Caco-2 (cell line): Measurements from ENCODE around the gene NTNG2. TPM values are rescaled to one million over a fixed set of nuclear protein-coding genes. Genes with fewer than 3 reads are reported as not detected.

Experiments
- BruUV-seq: library from RNA; stranded (reverse); fragments of 400-500 nt; replicated peaks from 2 replicates; lab custom pipeline; 2021; lab: Mats Ljungman, UMichigan
- CTCF ChIA-PET: fragments of 300-600 bp; sonication (Branson Sonifier 250); formaldehyde crosslinking; loops from one replicate; lab custom pipeline; 2022; ENCODE audit warnings: antibody characterized with exemption; lab: Charles Lee
- POLR2A ChIA-PET: fragments of 300-600 bp; sonication (Branson Sonifier 250); formaldehyde crosslinking; loops from one replicate; lab custom pipeline; 2022; ENCODE audit warnings: antibody characterized with exemption; lab: Charles Lee
- DNase-seq, 2 experiments: peaks; one replicate each; pipeline versions ENCODE4 v3.0.0 to v3.0.0-alpha.2; 2020 to 2022
- H3K27me3 ChIP-seq: replicated peaks from 2 replicates; pipeline ENCODE4 v1.6.0; 2011; ENCODE audit warnings: low read length; ENCODE audit not compliant: control insufficient read depth, insufficient read depth
- H3K36me3 ChIP-seq: 2 replicates; pipeline ENCODE4 v1.5.1; 2011; ENCODE audit warnings: low read length; ENCODE audit not compliant: control insufficient read depth, insufficient read depth
- H3K4me1 ChIP-seq: fragments of 250-450 bp; sonication (Bioruptor Pico); 2 replicates; pipeline ENCODE4 v1.5.1; 2020; ENCODE audit warnings: mild to moderate bottlenecking
- H3K4me3 ChIP-seq: 2 replicates; pipeline ENCODE4 v1.5.1; 2011; ENCODE audit warnings: low read depth, mild to moderate bottlenecking, control low read depth, low read length
- H3K9me3 ChIP-seq: fragments of 250-450 bp; sonication (Bioruptor Pico); 2 replicates; pipeline ENCODE4 v1.5.1; 2020; ENCODE audit warnings: mild to moderate bottlenecking, moderate library complexity
- H3K27ac Mint-ChIP-seq: one replicate; pipeline ENCODE4 v1.8.0; 2022; ENCODE audit warnings: mixed read lengths; ENCODE audit not compliant: unreplicated experiment
- H3K27me3 Mint-ChIP-seq: one replicate; pipeline ENCODE4 v1.8.0; 2022; ENCODE audit warnings: mixed read lengths; ENCODE audit not compliant: insufficient read depth, unreplicated experiment
- H3K36me3 Mint-ChIP-seq: one replicate; pipeline ENCODE4 v1.8.0; 2022; ENCODE audit warnings: mild to moderate bottlenecking, mixed read lengths; ENCODE audit not compliant: insufficient read depth, unreplicated experiment
- H3K4me1 Mint-ChIP-seq: one replicate; pipeline ENCODE4 v1.8.0; 2022; ENCODE audit warnings: low read depth, mixed read lengths; ENCODE audit not compliant: unreplicated experiment
- H3K4me3 Mint-ChIP-seq: one replicate; pipeline ENCODE4 v1.8.0; 2022; ENCODE audit warnings: mild to moderate bottlenecking, moderate library complexity, mixed read lengths; ENCODE audit not compliant: unreplicated experiment
- H3K9me3 Mint-ChIP-seq: one replicate; pipeline ENCODE4 v1.8.0; 2022; ENCODE audit warnings: mixed read lengths; ENCODE audit not compliant: unreplicated experiment
- intact Hi-C: fragments of 100-400 bp; cut with micrococcal nuclease; formaldehyde crosslinking; loops from one replicate; pipeline ENCODE4 v1.10.0; 2022; ENCODE audit not compliant: unreplicated experiment
- total RNA-seq: library from RNA; stranded (reverse); gene quantifications from 2 replicates; pipeline ENCODE4 v1.2.3, GENCODE V29; 2022
- TF ChIP-seq, protein P1 (sequence below), 2 experiments: fragments of 200-600 bp in 1 of 2; IDR thresholded peaks; 1 replicate in 1 of 2; 2 replicates in 1 of 2; pipeline versions ENCODE4 v1.5.1 to v1.8.0; 2011 to 2022; ENCODE audit warnings: antibody characterized with exemption in 1 of 2, control low read depth in 1 of 2, inconsistent platforms in 1 of 2, low read depth in 1 of 2, low read length in 1 of 2, mild to moderate bottlenecking in 1 of 2, moderate library complexity in 1 of 2; ENCODE audit not compliant: insufficient read depth in 1 of 2, severe bottlenecking in 1 of 2, unreplicated experiment in 1 of 2

The NTNG2 gene
- total RNA-seq, 1 experiment from 2014 or later, result not detected

DNA sequence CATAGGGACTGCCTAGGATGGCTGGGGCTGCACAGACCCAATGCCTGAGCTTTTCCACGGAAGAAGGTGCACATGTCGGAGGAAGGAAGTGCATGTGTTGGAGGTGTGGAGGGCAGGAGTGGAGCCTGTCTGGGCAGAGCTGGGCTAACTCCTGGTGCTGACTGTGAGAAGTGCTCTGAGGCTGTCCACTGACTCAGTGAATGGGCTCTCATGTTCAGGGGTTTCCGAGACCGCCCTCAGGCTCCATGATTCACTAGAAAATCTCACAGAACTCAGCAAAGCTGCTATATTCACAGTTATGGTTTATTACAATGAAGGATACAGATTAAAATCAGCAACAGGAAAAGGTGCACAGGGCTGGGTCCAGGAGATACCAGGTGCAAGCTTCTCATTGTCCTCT, 37.2 kb downstream of the NTNG2 start:
- no peaks in the 10 kb centered on the region for H3K4me1 Mint-ChIP-seq
- Histone ChIP-seq H3K27me3 (no peaks in the 10 kb centered on the region; the same call in 1 of the 2 replicates), H3K4me1 (no peaks in the 10 kb centered on the region), H3K36me3 (no peaks in the 10 kb centered on the region), H3K4me3 (no peak overlapping the region), H3K9me3 (no peaks in the 10 kb centered on the region)
- ChIA-PET CTCF (no interaction called here), POLR2A (interaction anchor here (0.6 kb wide), 1 partner anchor 416 kb away, joined by 3 read pairs; no protein-coding TSS in a partner anchor)
- TF ChIP-seq, protein P1, sequence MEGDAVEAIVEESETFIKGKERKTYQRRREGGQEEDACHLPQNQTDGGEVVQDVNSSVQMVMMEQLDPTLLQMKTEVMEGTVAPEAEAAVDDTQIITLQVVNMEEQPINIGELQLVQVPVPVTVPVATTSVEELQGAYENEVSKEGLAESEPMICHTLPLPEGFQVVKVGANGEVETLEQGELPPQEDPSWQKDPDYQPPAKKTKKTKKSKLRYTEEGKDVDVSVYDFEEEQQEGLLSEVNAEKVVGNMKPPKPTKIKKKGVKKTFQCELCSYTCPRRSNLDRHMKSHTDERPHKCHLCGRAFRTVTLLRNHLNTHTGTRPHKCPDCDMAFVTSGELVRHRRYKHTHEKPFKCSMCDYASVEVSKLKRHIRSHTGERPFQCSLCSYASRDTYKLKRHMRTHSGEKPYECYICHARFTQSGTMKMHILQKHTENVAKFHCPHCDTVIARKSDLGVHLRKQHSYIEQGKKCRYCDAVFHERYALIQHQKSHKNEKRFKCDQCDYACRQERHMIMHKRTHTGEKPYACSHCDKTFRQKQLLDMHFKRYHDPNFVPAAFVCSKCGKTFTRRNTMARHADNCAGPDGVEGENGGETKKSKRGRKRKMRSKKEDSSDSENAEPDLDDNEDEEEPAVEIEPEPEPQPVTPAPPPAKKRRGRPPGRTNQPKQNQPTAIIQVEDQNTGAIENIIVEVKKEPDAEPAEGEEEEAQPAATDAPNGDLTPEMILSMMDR (IDR thresholded peaks at IDR 0.05; ENCODE audit: insufficient read depth in 1 of 2, low read depth in 1 of 2, low read length in 1 of 2, severe bottlenecking in 1 of 2, unreplicated experiment in 1 of 2), result no peak
- peaks cover 3% of the 10 kb centered on the region for H3K27me3 Mint-ChIP-seq
- intact Hi-C loops, result no loop called here
- no peak overlapping the region for H3K4me3 Mint-ChIP-seq
- no TSS peak for BruUV-seq
- no peaks in the 10 kb centered on the region for H3K9me3 Mint-ChIP-seq
- DNase-seq, result no peak
- H3K27ac Mint-ChIP-seq, result no peak overlapping the region
- no peaks in the 10 kb centered on the region for H3K36me3 Mint-ChIP-seq

DNA sequence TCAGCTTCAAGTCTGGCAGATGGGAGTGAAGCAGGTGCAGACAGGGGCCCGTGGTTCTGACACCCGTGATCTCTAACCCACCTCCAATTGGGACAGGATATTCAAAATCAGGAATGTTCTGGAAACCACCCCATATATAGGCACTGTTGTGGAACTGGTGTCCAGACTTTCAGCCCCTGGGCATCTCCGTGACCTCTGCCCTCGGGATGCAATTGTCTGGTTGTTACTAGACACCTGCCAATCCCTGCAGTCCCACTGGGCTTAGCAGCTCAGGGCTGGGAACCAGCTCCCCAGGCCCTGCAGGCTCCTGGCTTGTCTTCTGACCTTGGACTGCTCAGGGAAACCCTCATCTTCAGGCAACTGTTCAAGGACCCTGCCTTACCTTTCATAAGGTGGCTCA, 38.8 kb downstream of the NTNG2 start:
- Histone ChIP-seq H3K27me3 (no peaks in the 10 kb centered on the region; the same call in none of the 2 replicates), H3K36me3 (no peaks in the 10 kb centered on the region), H3K4me1 (no peaks in the 10 kb centered on the region), H3K4me3 (no peak overlapping the region), H3K9me3 (no peaks in the 10 kb centered on the region)
- Mint-ChIP-seq H3K4me3 (no peak overlapping the region), H3K4me1 (no peaks in the 10 kb centered on the region), H3K27me3 (peaks cover 15% of the 10 kb centered on the region), H3K36me3 (no peaks in the 10 kb centered on the region), H3K9me3 (peaks cover 10% of the 10 kb centered on the region), H3K27ac (no peak overlapping the region)
- CTCF ChIA-PET, result interaction anchor here (1.1 kb wide), 1 partner anchor 36 kb away, joined by 4 read pairs; no protein-coding TSS in a partner anchor
- POLR2A ChIA-PET, result no interaction called here
- BruUV-seq, result no TSS peak
- intact Hi-C loops, result no loop called here
- TF ChIP-seq, protein P1 (IDR thresholded peaks at IDR 0.05; ENCODE audit: insufficient read depth in 1 of 2, low read depth in 1 of 2, low read length in 1 of 2, severe bottlenecking in 1 of 2, unreplicated experiment in 1 of 2), result no peak
- no peak for DNase-seq

DNA sequence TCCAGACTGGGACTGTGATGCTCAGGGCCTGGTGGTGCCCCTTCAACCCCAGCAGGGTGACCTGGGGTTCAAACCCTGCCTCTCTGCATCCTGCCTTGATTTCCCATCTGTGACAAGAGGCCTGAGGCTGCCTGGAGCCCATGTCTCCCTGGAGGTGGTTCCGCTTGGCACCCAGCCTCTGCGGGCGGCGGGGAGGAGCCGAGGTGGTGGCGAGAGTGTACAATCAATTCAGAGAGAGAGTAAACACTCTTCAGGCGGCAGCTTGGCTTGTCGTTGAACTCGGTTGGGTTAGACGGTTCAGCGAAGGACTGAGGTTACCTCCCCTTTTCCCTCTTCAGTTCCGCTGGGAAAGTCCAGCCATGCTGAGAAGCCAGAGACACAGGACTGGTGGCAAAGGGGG, 39.3 kb downstream of the NTNG2 start:
- Histone ChIP-seq H3K4me1 (no peaks in the 10 kb centered on the region), H3K27me3 (no peaks in the 10 kb centered on the region; the same call in none of the 2 replicates), H3K9me3 (no peaks in the 10 kb centered on the region), H3K4me3 (no peak overlapping the region), H3K36me3 (no peaks in the 10 kb centered on the region)
- intact Hi-C loops, result no loop called here
- TF ChIP-seq, protein P1 (IDR thresholded peaks at IDR 0.05; ENCODE audit: insufficient read depth in 1 of 2, low read depth in 1 of 2, low read length in 1 of 2, severe bottlenecking in 1 of 2, unreplicated experiment in 1 of 2), result no peak
- BruUV-seq, result no TSS peak
- no peak overlapping the region for H3K27ac Mint-ChIP-seq
- H3K4me3 Mint-ChIP-seq, result no peak overlapping the region
- H3K4me1 Mint-ChIP-seq, result no peaks in the 10 kb centered on the region
- no peak for DNase-seq
- POLR2A ChIA-PET, result no interaction called here
- no peaks in the 10 kb centered on the region for H3K36me3 Mint-ChIP-seq
- H3K9me3 Mint-ChIP-seq, result peaks cover 10% of the 10 kb centered on the region
- peaks cover 18% of the 10 kb centered on the region for H3K27me3 Mint-ChIP-seq
- CTCF ChIA-PET, result no interaction called here
